NT2/D1 (cell line): ENCODE data around the gene CCNE1.

Experiments used
- DNase-seq: peaks from one replicate; pipeline ENCODE4 v3.0.0-alpha.2; 2011; ENCODE audit warnings: low read depth, low spot score
- H3K27me3 ChIP-seq: 2 replicates; pipeline ENCODE4 v1.6.0; 2011; ENCODE audit warnings: mild to moderate bottlenecking; ENCODE audit not compliant: insufficient read length, insufficient read depth
- H3K36me3 ChIP-seq: 2 replicates; pipeline ENCODE4 v1.6.1; 2011; ENCODE audit warnings: mild to moderate bottlenecking, low read length, mixed read lengths; ENCODE audit not compliant: insufficient read depth, insufficient read length
- H3K4me1 ChIP-seq: 2 replicates; pipeline ENCODE4 v1.5.1; 2011; ENCODE audit not compliant: insufficient read depth, insufficient read length
- H3K4me3 ChIP-seq: 2 replicates; pipeline ENCODE4 v1.5.1; 2011; ENCODE audit warnings: low read depth; ENCODE audit not compliant: insufficient read length
- H3K9ac ChIP-seq: 2 replicates; pipeline ENCODE4 v1.6.0; 2011; ENCODE audit warnings: low read depth; ENCODE audit not compliant: insufficient read length
- H3K9me3 ChIP-seq: 2 replicates; pipeline ENCODE4 v1.5.1; 2011; ENCODE audit warnings: mild to moderate bottlenecking, low read length; ENCODE audit not compliant: insufficient read depth
- SUZ12 ChIP-seq: IDR thresholded peaks from 2 replicates; pipeline ENCODE4 v1.6.1; 2011; ENCODE audit not compliant: insufficient read length, insufficient read depth; ENCODE audit errors: extremely low read depth
- YY1 ChIP-seq: IDR thresholded peaks from 2 replicates; pipeline ENCODE4 v1.6.1; 2011; ENCODE audit not compliant: insufficient read length, insufficient read depth
- ZNF274 ChIP-seq: IDR thresholded peaks from 2 replicates; pipeline ENCODE4 v1.6.1; 2011; ENCODE audit warnings: mild to moderate bottlenecking, low read depth, low read length

The CCNE1 gene

DNA sequence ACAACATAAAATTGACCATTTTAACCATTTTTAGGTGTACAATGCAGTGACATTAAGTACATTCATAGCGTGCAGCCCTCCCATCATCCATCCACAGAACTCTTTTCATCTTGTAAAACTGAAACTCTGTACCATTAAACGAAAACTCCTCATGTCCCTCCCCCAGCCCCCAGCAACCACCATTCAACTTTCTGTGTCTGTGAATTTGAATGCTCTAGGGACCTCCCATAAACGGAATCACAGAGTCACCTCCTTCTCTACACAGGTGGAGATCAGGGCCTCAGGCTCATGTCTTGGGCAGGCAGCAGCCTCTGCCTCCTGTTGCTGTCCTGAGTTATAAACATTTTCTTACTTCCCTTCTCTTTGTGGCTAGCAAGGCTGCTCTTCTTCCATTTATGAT lies 7.3 kb upstream of the CCNE1 start:
- Histone ChIP-seq H3K9ac (no peak overlapping the region), H3K4me3 (no peak overlapping the region), H3K27me3 (no peaks in the 10 kb centered on the region), H3K36me3 (no peaks in the 10 kb centered on the region), H3K4me1 (no peaks in the 10 kb centered on the region), H3K9me3 (no peaks in the 10 kb centered on the region; the same call in 1 of the 2 replicates)
- no peak for TF ChIP-seq ZNF274
- no peak for DNase-seq

GRCh38 chr19:29805031-29805965 lies 6.5 kb upstream of the CCNE1 start:
- no peak overlapping the region for H3K9ac ChIP-seq
- H3K36me3 ChIP-seq = no peaks in the 10 kb centered on the region
- no peaks in the 10 kb centered on the region; the same call in 1 of the 2 replicates for H3K9me3 ChIP-seq
- DNase-seq = no peak
- H3K27me3 ChIP-seq = no peaks in the 10 kb centered on the region
- no peaks in the 10 kb centered on the region for H3K4me1 ChIP-seq
- H3K4me3 ChIP-seq = no peak overlapping the region
- no peak for TF ChIP-seq YY1
- TF ChIP-seq ZNF274 = no peak

- H3K4me1 ChIP-seq = no peaks in the 10 kb centered on the region
- no peaks in the 10 kb centered on the region; the same call in 1 of the 2 replicates for H3K9me3 ChIP-seq
- no peak overlapping the region for H3K9ac ChIP-seq
- H3K4me3 ChIP-seq = no peak overlapping the region
- H3K36me3 ChIP-seq = no peaks in the 10 kb centered on the region
- no peak for TF ChIP-seq SUZ12
- TF ChIP-seq YY1 = no peak
- TF ChIP-seq ZNF274 = no peak
- H3K27me3 ChIP-seq = no peaks in the 10 kb centered on the region
- DNase-seq = no peak
These were observed 5.5 kb upstream of the CCNE1 start for GRCh38 chr19:29806098-29806866.

DNA sequence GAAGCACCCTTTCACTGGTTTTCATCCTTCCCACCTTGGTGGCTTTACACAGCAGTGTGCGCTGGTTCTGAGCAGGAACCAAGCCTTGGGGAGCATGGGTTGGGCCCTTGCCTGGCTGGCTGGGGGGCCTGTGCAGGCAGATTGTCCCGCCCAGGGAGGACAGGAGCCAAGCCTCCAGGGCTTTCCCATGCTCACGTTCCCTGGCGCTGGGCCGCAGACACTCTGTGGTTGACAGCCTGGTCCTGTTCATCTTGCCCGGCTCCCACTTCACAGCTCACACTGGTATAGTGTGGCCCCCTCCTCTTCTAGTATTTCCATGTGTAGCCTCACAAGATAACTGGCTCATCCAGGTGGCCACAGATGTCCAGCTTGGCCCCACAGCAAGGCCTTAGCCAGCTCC lies 4.6 kb upstream of the CCNE1 start:
- no peak overlapping the region for H3K9ac ChIP-seq
- no peaks in the 10 kb centered on the region for H3K4me1 ChIP-seq
- no peak overlapping the region for H3K4me3 ChIP-seq
- DNase-seq = no peak
- no peaks in the 10 kb centered on the region for H3K27me3 ChIP-seq
- H3K9me3 ChIP-seq = no peaks in the 10 kb centered on the region
- TF ChIP-seq YY1 (no peak), SUZ12 (no peak), ZNF274 (no peak)
- H3K36me3 ChIP-seq = no peaks in the 10 kb centered on the region

DNA sequence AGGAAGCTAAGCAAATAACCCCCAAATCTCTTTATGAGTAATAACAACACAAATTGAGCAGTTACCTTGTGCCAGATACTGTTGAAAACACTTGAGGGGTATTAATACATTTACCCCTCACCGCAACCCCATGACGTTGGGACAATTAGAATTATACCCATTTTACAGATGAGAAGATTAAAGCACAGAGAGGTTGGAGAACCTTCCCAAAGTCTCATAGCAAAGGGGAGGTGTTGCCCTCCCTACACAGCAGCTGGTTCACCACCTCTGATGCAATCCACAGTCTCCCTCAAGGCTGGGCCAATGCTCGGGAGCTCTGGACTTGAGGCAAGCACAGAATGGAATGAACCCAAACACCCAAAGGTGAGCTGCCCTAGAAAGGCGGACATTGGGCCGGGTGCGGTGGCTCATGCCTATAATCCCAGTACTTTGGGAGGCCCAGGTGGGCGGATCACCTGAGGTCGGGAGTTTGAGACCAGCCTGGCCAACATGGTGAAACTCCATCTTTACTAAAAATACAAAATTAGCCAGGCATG lies 3.9 kb upstream of the CCNE1 start:
- no peak for DNase-seq
- H3K27me3 ChIP-seq = no peaks in the 10 kb centered on the region
- H3K36me3 ChIP-seq = peaks cover under 1% of the 10 kb centered on the region
- H3K4me3 ChIP-seq = no peak overlapping the region
- no peak overlapping the region for H3K9ac ChIP-seq
- TF ChIP-seq ZNF274 = no peak
- TF ChIP-seq SUZ12 = no peak
- TF ChIP-seq YY1 = no peak
- H3K4me1 ChIP-seq = no peaks in the 10 kb centered on the region
- H3K9me3 ChIP-seq = no peaks in the 10 kb centered on the region

DNA sequence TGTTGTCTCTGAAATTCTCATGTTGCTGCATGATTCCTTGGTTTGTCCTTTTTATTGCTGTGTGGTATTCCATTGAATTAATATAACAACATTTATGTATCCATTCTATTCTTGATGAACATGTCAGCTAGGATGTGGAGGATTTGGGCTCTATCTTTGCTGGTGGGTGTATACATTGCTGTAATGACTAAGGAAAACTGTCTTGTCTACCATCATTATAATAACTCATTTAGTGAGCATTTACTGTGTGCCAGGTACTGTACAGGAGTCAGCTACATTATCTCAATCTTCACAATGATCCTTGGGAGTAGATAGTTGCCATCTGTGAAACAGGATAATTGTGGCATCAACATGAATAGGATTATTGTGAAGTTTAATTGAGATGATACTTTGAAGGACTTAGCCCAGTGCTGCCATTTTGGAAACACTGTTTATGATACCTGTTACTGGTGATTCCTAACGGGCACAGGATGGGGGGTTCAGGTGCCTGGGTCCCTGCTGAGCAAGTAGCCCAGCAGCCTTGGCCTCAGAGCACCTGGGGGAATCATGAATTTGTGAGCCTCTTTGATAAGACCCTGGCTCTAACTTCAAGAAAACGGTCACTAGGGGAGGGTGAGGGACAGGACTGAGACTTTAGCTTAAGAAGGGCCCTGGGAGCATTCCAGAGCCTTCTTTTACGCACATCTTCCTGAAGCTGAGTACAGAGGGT lies 1.8 kb upstream of the CCNE1 start:
- Histone ChIP-seq H3K4me3 (no peak overlapping the region), H3K4me1 (no peaks in the 10 kb centered on the region), H3K9ac (peak overlapping the region; percentile 29), H3K9me3 (no peaks in the 10 kb centered on the region), H3K36me3 (peaks cover 14% of the 10 kb centered on the region), H3K27me3 (no peaks in the 10 kb centered on the region)
- no peak for TF ChIP-seq SUZ12
- TF ChIP-seq YY1 = no peak
- TF ChIP-seq ZNF274 = no peak
- DNase-seq = no peak

DNA sequence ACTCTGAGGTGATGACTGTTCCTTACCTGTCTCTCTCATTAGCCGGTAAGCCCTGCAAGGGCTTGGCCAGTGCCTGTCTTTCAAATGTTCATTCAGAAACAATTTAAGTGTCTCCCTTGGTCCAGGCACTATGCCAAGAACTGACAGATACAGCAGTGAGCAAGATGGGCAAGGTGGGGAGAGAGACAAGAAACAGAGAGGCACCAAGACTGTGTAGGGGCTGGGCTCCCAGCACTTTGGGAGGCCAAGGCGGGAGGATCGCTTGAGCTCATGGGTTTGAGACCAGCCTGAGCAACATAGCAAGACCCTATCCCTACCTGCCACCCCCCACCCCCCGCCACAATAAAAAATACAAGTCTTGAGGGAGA lies 1.3 kb upstream of the CCNE1 start:
- no peak for DNase-seq
- no peaks in the 10 kb centered on the region for H3K27me3 ChIP-seq
- H3K4me3 ChIP-seq = peak overlapping the region; percentile 67
- H3K9me3 ChIP-seq = no peaks in the 10 kb centered on the region
- no peak for TF ChIP-seq ZNF274
- no peak for TF ChIP-seq YY1
- no peak for TF ChIP-seq SUZ12
- peaks cover 18% of the 10 kb centered on the region for H3K36me3 ChIP-seq
- peak overlapping the region; percentile 87 for H3K9ac ChIP-seq
- H3K4me1 ChIP-seq = no peaks in the 10 kb centered on the region
